Stomach (tissue), 9 donors: Measurements from ENCODE around the gene CMTM7. TPM values are rescaled to one million over a fixed set of nuclear protein-coding genes. Genes with fewer than 3 reads are reported as not detected.

Experiments
- DNase-seq, 2 donors: peaks; one replicate each; pipeline versions ENCODE4 v3.0.0 to v3.0.0-alpha.2; 2013 to 2019
- H3K27ac ChIP-seq, 5 donors: fragments of 200-600 bp in 4 of 5; sonication (generic) in 4 of 5; one replicate each; pipeline ENCODE4 v1.5.1; 2013 to 2019; ENCODE audit warnings: mild to moderate bottlenecking in 1 of 5, moderate library complexity in 1 of 5
- H3K27me3 ChIP-seq, 3 donors: fragments of 200-600 bp; sonication (generic); one replicate each; pipeline ENCODE4 v1.5.1; 2017 to 2019; ENCODE audit warnings: mixed run types in 1 of 3
- H3K36me3 ChIP-seq, 4 donors: fragments of 200-600 bp; sonication (generic); 1 replicate in 3 of 4; 2 replicates in 1 of 4; pipeline ENCODE4 v1.5.1; 2016 to 2019
- H3K4me1 ChIP-seq, 4 donors: fragments of 200-600 bp; sonication (generic); one replicate each; pipeline ENCODE4 v1.5.1; 2016 to 2019
- H3K4me3 ChIP-seq, 4 donors: fragments of 200-600 bp; sonication (generic) in 3 of 4; one replicate each; pipeline ENCODE4 v1.5.1; 2016 to 2019; ENCODE audit warnings: mild to moderate bottlenecking in 1 of 4
- H3K9me3 ChIP-seq, 4 donors: fragments of 200-600 bp; sonication (generic); one replicate each; pipeline ENCODE4 v1.5.1; 2016 to 2019
- CTCF ChIP-seq, 7 experiments: fragments of 450-650 bp in 4 of 7; fragments of 200-600 bp in 3 of 7; sonication (generic) in 3 of 7; IDR thresholded peaks; one replicate each; pipeline ENCODE4 v1.5.1; 2016 to 2019; ENCODE audit warnings: antibody characterized with exemption in 7 of 7, control low read depth in 2 of 7, mild to moderate bottlenecking in 1 of 7
- EP300 ChIP-seq: sonication (generic); formaldehyde crosslinking; IDR thresholded peaks from one replicate; pipeline ENCODE4 v1.6.1; 2017; ENCODE audit warnings: antibody characterized with exemption
- POLR2A ChIP-seq, 4 donors: fragments of 450-650 bp; IDR thresholded peaks; one replicate each; pipeline ENCODE4 v1.6.1; 2016; ENCODE audit warnings: antibody characterized with exemption in 4 of 4, control low read depth in 2 of 4, mild to moderate bottlenecking in 1 of 4, moderate library complexity in 1 of 4
- POLR2AphosphoS5 ChIP-seq, 3 donors: sonication (generic); formaldehyde crosslinking; IDR thresholded peaks; one replicate each; pipeline ENCODE4 v1.6.1; 2016; ENCODE audit warnings: antibody characterized with exemption in 3 of 3
- WGBS, 5 donors: extraction: QIAGEN DNeasy Blood & Tissue Kit in 3 of 5; methylation state at CpG; one replicate each; pipeline versions ENCODE4 v1.1.5 to v1.1.7; 2013 to 2018; 5-methylcytosine and 5-hydroxymethylcytosine counted together
- intact Hi-C: fragments of 100-400 bp; cut with DNase I; formaldehyde crosslinking; loops from one replicate; pipeline ENCODE4 v1.15.1; 2023; ENCODE audit warnings: low total_unique reads
- polyA plus RNA-seq, 3 donors: library from polyadenylated mRNA; stranded (reverse); fragments of 200-250 nt; gene quantifications; one replicate each; pipeline ENCODE4 v1.2.3, GENCODE V29; 2013
- total RNA-seq, 5 donors: library from RNA; depleted of rRNA; stranded (reverse); fragments of >200 nt; gene quantifications; one replicate each; pipeline versions ENCODE4 v1.1.0 to v1.2.3, GENCODE V29; 2014 to 2016
- donor health status: healthy with polysubstance abuse.
- donor health status: Bipolar disorder and iron deficiency.
- donor health status: healthy.

The CMTM7 gene
- total and polyA plus RNA-seq, 8 donors = 3.1 to 54.9 (median 7.4) TPM; not detected in 1

DNA sequence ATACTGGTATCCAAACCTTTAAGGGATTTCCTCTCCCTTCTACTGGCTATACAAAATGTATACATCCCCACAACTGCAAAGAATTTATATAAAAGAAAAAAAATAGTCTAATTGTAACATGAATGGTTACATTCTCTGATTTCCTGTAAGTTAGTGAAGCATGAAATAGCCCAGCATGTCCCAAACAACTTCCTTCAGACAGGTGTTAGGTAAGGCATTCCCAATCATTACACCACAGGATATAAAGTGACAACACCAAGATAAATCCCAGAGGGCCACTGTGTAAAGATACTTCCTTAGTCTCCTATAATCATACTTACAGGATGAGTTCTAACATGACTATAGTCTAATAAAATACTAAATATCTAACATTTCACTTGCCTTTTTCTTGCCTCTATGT lies 103.4 kb downstream of the CMTM7 start:
- H3K9me3 ChIP-seq = no peaks in the 10 kb centered on the region
- intact Hi-C loops = no loop called here
- no peak for TF ChIP-seq CTCF (IDR thresholded peaks at IDR 0.05)
- no peak for DNase-seq
- H3K36me3 ChIP-seq = peaks cover 0 to 8% (median 5%) of the 10 kb centered on the region in 4 donors
- no peak overlapping the region for H3K4me3 ChIP-seq
- no peak overlapping the region for H3K27ac ChIP-seq
- no peaks in the 10 kb centered on the region for H3K27me3 ChIP-seq
- H3K4me1 ChIP-seq = peaks cover 12 to 67% (median 37%) of the 10 kb centered on the region in 4 donors

GRCh38 chr3:32495609-32496008 lies 104.0 kb downstream of the CMTM7 start:
- 66 to 77% (median 71%) methylated on average over 1 to 2 of the region's 2 CpGs for WGBS, 5 donors
- H3K9me3 ChIP-seq = no peaks in the 10 kb centered on the region
- H3K27me3 ChIP-seq = no peaks in the 10 kb centered on the region
- no peak overlapping the region for H3K4me3 ChIP-seq
- H3K27ac ChIP-seq = no peak overlapping the region
- peaks cover 12 to 73% (median 40%) of the 10 kb centered on the region in 4 donors for H3K4me1 ChIP-seq
- intact Hi-C loops = no loop called here
- TF ChIP-seq CTCF (IDR thresholded peaks at IDR 0.05) (no peak), POLR2A (IDR thresholded peaks at IDR 0.05) (no peak), EP300 (no peak), POLR2AphosphoS5 (IDR thresholded peaks at IDR 0.05) (no peak)
- peaks cover 0 to 8% (median 5%) of the 10 kb centered on the region in 4 donors for H3K36me3 ChIP-seq
- no peak for DNase-seq

- DNase-seq = no peak
- WGBS, 5 donors = 82 to 92% (median 89%) methylated on average over 3 of the region's 3 CpGs
- Histone ChIP-seq H3K27me3 (no peaks in the 10 kb centered on the region), H3K9me3 (no peaks in the 10 kb centered on the region), H3K4me3 (no peak overlapping the region), H3K4me1 (peaks cover 19 to 71% (median 44%) of the 10 kb centered on the region in 4 donors), H3K27ac (no peak overlapping the region), H3K36me3 (no peaks in the 10 kb centered on the region)
- intact Hi-C loops = no loop called here
- TF ChIP-seq CTCF (IDR thresholded peaks at IDR 0.05) (no peak), POLR2AphosphoS5 (IDR thresholded peaks at IDR 0.05) (no peak), POLR2A (IDR thresholded peaks at IDR 0.05) (no peak), EP300 (no peak)
Measured at GRCh38 chr3:32498252-32498651, 106.6 kb downstream of the CMTM7 start.

GRCh38 chr3:32498992-32499391 lies 107.3 kb downstream of the CMTM7 start:
- TF ChIP-seq POLR2A (IDR thresholded peaks at IDR 0.05) (no peak), POLR2AphosphoS5 (IDR thresholded peaks at IDR 0.05) (no peak), EP300 (no peak), CTCF (IDR thresholded peaks at IDR 0.05) (no peak)
- 68 to 82% (median 75%) methylated on average over 3 of the region's 3 CpGs for WGBS, 5 donors
- Histone ChIP-seq H3K4me3 (no peak overlapping the region), H3K36me3 (no peaks in the 10 kb centered on the region), H3K9me3 (no peaks in the 10 kb centered on the region), H3K4me1 (peaks cover 14 to 68% (median 40%) of the 10 kb centered on the region in 4 donors), H3K27ac (no peak overlapping the region), H3K27me3 (no peaks in the 10 kb centered on the region)
- intact Hi-C loops = no loop called here
- DNase-seq = no peak
